Neural cell (in vitro differentiated cells): ENCODE data around the gene OR14C36. TPM values are rescaled to one million over a fixed set of nuclear protein-coding genes. Genes with fewer than 3 reads are reported as not detected.

Experiments used
- H2AFZ ChIP-seq: fragments of 200-600, 300-800 bp; sonication (generic), shearing (Covaris generic); 2 replicates; pipeline ENCODE4 v1.6.0; 2014; ENCODE audit warnings: low read depth, mild to moderate bottlenecking, antibody characterized with exemption, low read length, moderate library complexity
- H3F3A ChIP-seq: fragments of 200-600 bp; shearing (Covaris generic); 2 replicates; pipeline ENCODE4 v1.6.1; 2016; ENCODE audit warnings: mild to moderate bottlenecking, moderate library complexity, mixed read lengths, antibody characterized with exemption, low read length; ENCODE audit not compliant: insufficient read depth, poor library complexity, severe bottlenecking
- H3K27ac ChIP-seq: fragments of 200-600, 300-800 bp; sonication (generic), shearing (Covaris generic); 2 replicates; pipeline ENCODE4 v1.5.1; 2014; ENCODE audit warnings: mild to moderate bottlenecking, low read length, moderate library complexity
- H3K27me3 ChIP-seq: fragments of 300-800, 200-600 bp; sonication (generic), shearing (Covaris generic); 2 replicates; pipeline ENCODE4 v1.6.0; 2014; ENCODE audit warnings: mild to moderate bottlenecking, low read depth, low read length, moderate library complexity; ENCODE audit not compliant: insufficient read depth
- H3K36me3 ChIP-seq: fragments of 300-800, 200-600 bp; sonication (generic), shearing (Covaris generic); 2 replicates; pipeline ENCODE4 v1.5.1; 2014; ENCODE audit warnings: mild to moderate bottlenecking, antibody characterized with exemption, low read length, moderate library complexity; ENCODE audit not compliant: insufficient read depth
- H3K4me2 ChIP-seq: fragments of 300-800, 200-600 bp; sonication (generic), shearing (Covaris generic); 2 replicates; pipeline ENCODE4 v1.6.0; 2014; ENCODE audit warnings: mild to moderate bottlenecking, low read length
- H3K4me3 ChIP-seq: fragments of 300-800, 200-600 bp; sonication (generic), shearing (Covaris generic); 2 replicates; pipeline ENCODE4 v1.5.1; 2014; ENCODE audit warnings: mild to moderate bottlenecking, low read length, moderate library complexity
- H3K79me2 ChIP-seq: fragments of 200-600 bp; shearing (Covaris generic); replicated peaks from 2 replicates; pipeline ENCODE4 v1.6.0; 2014; ENCODE audit warnings: mild to moderate bottlenecking, low read length, moderate library complexity; ENCODE audit not compliant: insufficient read depth
- H3K9ac ChIP-seq: fragments of 300-800, 200-600 bp; sonication (generic), shearing (Covaris generic); 2 replicates; pipeline ENCODE4 v1.6.1; 2016; ENCODE audit warnings: mild to moderate bottlenecking, low read length, mixed read lengths
- H3K9me2 ChIP-seq: fragments of 200-600 bp; shearing (Covaris generic); 2 replicates; pipeline ENCODE4 v1.6.1; 2016; ENCODE audit warnings: mild to moderate bottlenecking, low read length, mixed read lengths; ENCODE audit not compliant: insufficient read depth
- H3K9me3 ChIP-seq: fragments of 200-600, 300-800 bp; sonication (generic), shearing (Covaris generic); 2 replicates; pipeline ENCODE4 v1.6.1; 2016; ENCODE audit warnings: mild to moderate bottlenecking, mixed run types, low read length, moderate library complexity, mixed read lengths
- H4K20me1 ChIP-seq: fragments of 200-600 bp; shearing (Covaris generic); 2 replicates; pipeline ENCODE4 v1.6.1; 2016; ENCODE audit warnings: mild to moderate bottlenecking, mixed run types; ENCODE audit not compliant: insufficient read depth
- CTCF ChIP-seq: fragments of 450-650 bp; IDR thresholded peaks from 2 replicates; pipeline ENCODE4 v1.5.1; 2014; ENCODE audit warnings: antibody characterized with exemption, mild to moderate bottlenecking, moderate library complexity; ENCODE audit not compliant: poor library complexity, severe bottlenecking
- EP300 ChIP-seq: fragments of 450-650 bp; conservative IDR thresholded peaks from 2 replicates; pipeline ENCODE4 v1.6.1; 2014; ENCODE audit warnings: antibody characterized with exemption, mild to moderate bottlenecking, moderate library complexity; ENCODE audit not compliant: poor library complexity, severe bottlenecking
- EZH2 ChIP-seq: fragments of 200-600, 300-800 bp; shearing (Covaris generic), sonication (generic); IDR thresholded peaks from 2 replicates; pipeline ENCODE4 v1.6.1; 2014; ENCODE audit warnings: antibody characterized with exemption, low read length, borderline replicate concordance, mild to moderate bottlenecking; ENCODE audit not compliant: insufficient read depth, poor library complexity, severe bottlenecking
- MXI1 ChIP-seq: fragments of 450-650 bp; conservative IDR thresholded peaks from 2 replicates; pipeline ENCODE4 v1.6.1; 2014; ENCODE audit warnings: antibody characterized with exemption, mild to moderate bottlenecking; ENCODE audit not compliant: poor library complexity, severe bottlenecking
- POLR2AphosphoS5 ChIP-seq: IDR thresholded peaks from 2 replicates; pipeline ENCODE4 v1.6.1; 2012
- RAD21 ChIP-seq: fragments of 450-650 bp; conservative IDR thresholded peaks from 2 replicates; pipeline ENCODE4 v1.6.1; 2014; ENCODE audit warnings: antibody characterized with exemption, mild to moderate bottlenecking, moderate library complexity
- REST ChIP-seq: IDR thresholded peaks from 2 replicates; pipeline ENCODE4 v1.6.1; 2012; ENCODE audit warnings: borderline replicate concordance
- SMC3 ChIP-seq: fragments of 450-650 bp; conservative IDR thresholded peaks from 2 replicates; pipeline ENCODE4 v1.6.1; 2014; ENCODE audit warnings: antibody characterized with exemption, mild to moderate bottlenecking, moderate library complexity; ENCODE audit not compliant: poor library complexity
- TAF1 ChIP-seq: IDR thresholded peaks from 2 replicates; pipeline ENCODE4 v1.6.1; 2012; ENCODE audit warnings: low read depth
- polyA plus RNA-seq: library from polyadenylated mRNA; depleted of rRNA; stranded (reverse); fragments of >200 nt; gene quantifications from 2 replicates; pipeline ENCODE4 v1.2.3, GENCODE V29; 2014

Gene OR14C36
- polyA plus RNA-seq, 1 donor from 2014 or later, result not detected

DNA sequence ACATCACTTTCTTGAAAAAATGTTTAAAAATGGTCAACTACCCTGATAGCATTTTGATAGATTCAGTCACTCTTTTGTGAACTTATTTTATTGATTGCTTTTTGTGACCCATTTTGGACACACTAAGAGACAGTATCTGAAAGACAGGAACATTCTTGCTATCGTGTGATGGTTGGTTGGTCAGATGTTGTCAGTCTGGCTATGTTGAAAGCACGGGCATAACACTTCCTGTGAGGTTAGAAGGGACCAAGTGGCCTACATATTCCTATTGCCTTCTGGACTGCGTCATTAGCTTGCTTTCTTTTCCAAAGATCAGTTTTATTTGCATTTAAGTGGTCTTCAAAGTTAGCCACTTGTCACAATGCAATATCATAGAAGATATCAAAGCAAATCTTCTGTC is 28.3 kb downstream of the OR14C36 start:
- Histone ChIP-seq H2AFZ (no peak overlapping the region), H3K4me3 (no peak overlapping the region), H3K4me2 (no peak overlapping the region), H3K27ac (no peak overlapping the region), H4K20me1 (no peaks in the 10 kb centered on the region), H3K36me3 (no peaks in the 10 kb centered on the region), H3K79me2 (no peaks in the 10 kb centered on the region), H3K9ac (no peak overlapping the region), H3K9me3 (no peaks in the 10 kb centered on the region), H3F3A (no peaks in the 10 kb centered on the region), H3K27me3 (no peaks in the 10 kb centered on the region), H3K9me2 (no peaks in the 10 kb centered on the region)
- TF ChIP-seq SMC3 (no peak), POLR2AphosphoS5 (no peak), TAF1 (no peak), CTCF (no peak), EZH2 (no peak)

DNA sequence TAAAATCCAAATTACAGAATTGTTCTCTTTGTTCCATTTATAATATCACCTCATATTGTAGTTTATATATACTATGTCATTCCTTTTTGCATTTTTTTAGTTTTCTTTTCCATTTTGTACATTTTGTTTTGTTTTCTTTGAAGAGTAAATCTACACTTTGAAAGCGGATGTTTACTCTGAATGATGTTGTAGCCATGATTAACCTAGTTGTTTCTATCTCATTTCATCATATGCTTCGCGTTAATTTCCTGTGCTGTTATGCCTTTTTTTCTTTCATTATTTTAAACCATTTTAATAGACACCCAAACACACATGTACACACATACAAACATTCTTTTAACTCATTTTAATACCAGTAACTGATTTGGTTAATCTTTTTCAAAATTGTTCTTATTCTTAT is 32.3 kb downstream of the OR14C36 start:
- Histone ChIP-seq H3K27ac (no peak overlapping the region), H3K27me3 (no peaks in the 10 kb centered on the region), H3K79me2 (no peaks in the 10 kb centered on the region), H3F3A (no peaks in the 10 kb centered on the region), H3K9ac (no peak overlapping the region), H2AFZ (no peak overlapping the region), H3K9me3 (peaks cover 7% of the 10 kb centered on the region), H4K20me1 (no peaks in the 10 kb centered on the region), H3K9me2 (no peaks in the 10 kb centered on the region), H3K36me3 (no peaks in the 10 kb centered on the region), H3K4me2 (no peak overlapping the region), H3K4me3 (no peak overlapping the region)
- TF ChIP-seq RAD21, result no peak
- TF ChIP-seq TAF1, result no peak
- no peak for TF ChIP-seq CTCF
- TF ChIP-seq POLR2AphosphoS5, result no peak

DNA sequence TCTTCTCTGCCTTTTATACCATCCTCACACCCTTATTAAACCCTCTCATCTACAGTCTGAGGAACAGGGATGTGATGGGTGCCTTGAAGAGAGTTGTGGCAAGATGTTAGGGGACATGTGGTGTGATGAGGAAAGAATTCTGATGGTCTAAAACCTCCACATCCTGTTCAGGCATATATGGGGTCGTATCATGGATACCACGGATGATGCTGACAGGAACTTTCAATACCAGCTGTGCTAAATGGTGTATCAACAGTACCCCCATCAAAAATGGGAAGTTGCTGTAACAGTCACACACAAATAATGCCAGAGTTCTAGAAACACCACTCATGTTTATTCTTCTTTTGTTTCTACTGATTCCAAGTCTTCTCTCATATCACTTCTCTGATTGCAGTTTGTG is 39.9 kb downstream of the OR14C36 start:
- H3K9ac ChIP-seq, result no peak overlapping the region
- H3K27me3 ChIP-seq, result no peaks in the 10 kb centered on the region
- peaks cover 9% of the 10 kb centered on the region for H3K9me3 ChIP-seq
- TF ChIP-seq TAF1 (no peak), SMC3 (no peak), POLR2AphosphoS5 (no peak), EP300 (no peak), REST (no peak), MXI1 (no peak), CTCF (no peak), RAD21 (no peak), EZH2 (no peak)
- H2AFZ ChIP-seq, result no peak overlapping the region
- H3F3A ChIP-seq, result no peaks in the 10 kb centered on the region
- no peaks in the 10 kb centered on the region for H3K36me3 ChIP-seq
- H3K4me3 ChIP-seq, result no peak overlapping the region
- H4K20me1 ChIP-seq, result no peaks in the 10 kb centered on the region
- no peak overlapping the region for H3K4me2 ChIP-seq
- no peaks in the 10 kb centered on the region for H3K79me2 ChIP-seq
- H3K9me2 ChIP-seq, result no peaks in the 10 kb centered on the region
- no peak overlapping the region for H3K27ac ChIP-seq
